HL-60 (cell line): ENCODE measurements around the gene ARSJ.
"Not testable (repeated sequence)": the region's sequence is repeated elsewhere in the genome, so short reads cannot be mapped to it uniquely, and the experiment has no call there.

Experiments
- DNase-seq, 2 experiments: peaks; one replicate each; pipeline ENCODE4 v3.0.0-alpha.2; 2010 to 2020; ENCODE audit warnings: low read depth in 1 of 2, low spot score in 1 of 2
- H3K27ac ChIP-seq: fragments of 250-450 bp; sonication (Bioruptor Pico); replicated peaks from 2 replicates; pipeline ENCODE4 v1.5.1; 2020; ENCODE audit warnings: mild to moderate bottlenecking, moderate library complexity
- H3K27me3 ChIP-seq: fragments of 250-450 bp; sonication (Bioruptor Pico); 2 replicates; pipeline ENCODE4 v1.5.1; 2021; ENCODE audit warnings: mild to moderate bottlenecking, moderate library complexity; ENCODE audit not compliant: insufficient read depth, poor library complexity, severe bottlenecking
- H3K4me3 ChIP-seq: replicated peaks from 2 replicates; pipeline ENCODE4 v1.5.1; 2011; ENCODE audit warnings: mild to moderate bottlenecking, control low read depth, low read length; ENCODE audit not compliant: insufficient read depth
- CTCF ChIP-seq: IDR thresholded peaks from one replicate; pipeline ENCODE4 v1.5.1; 2011; ENCODE audit warnings: low read length, control low read depth, inconsistent platforms; ENCODE audit not compliant: insufficient read depth
- GABPA ChIP-seq: IDR thresholded peaks from 2 replicates; pipeline ENCODE4 v1.6.1; 2012; ENCODE audit warnings: low read depth
- POLR2AphosphoS5 ChIP-seq: IDR thresholded peaks from 2 replicates; pipeline ENCODE4 v1.6.1; 2012; ENCODE audit warnings: low read depth
- REST ChIP-seq: IDR thresholded peaks from 2 replicates; pipeline ENCODE4 v1.6.1; 2012; ENCODE audit warnings: low read depth; ENCODE audit not compliant: insufficient replicate concordance
- SPI1 ChIP-seq: IDR thresholded peaks from 2 replicates; pipeline ENCODE4 v1.6.1; 2012; ENCODE audit warnings: low read depth, mild to moderate bottlenecking, borderline replicate concordance

ARSJ gene

GRCh38 chr4:113941836-113942235 lies 37.6 kb downstream of the ARSJ start:
- H3K27ac ChIP-seq = no peak overlapping the region
- no peak for TF ChIP-seq SPI1
- no peak for TF ChIP-seq CTCF
- no peak for TF ChIP-seq REST
- TF ChIP-seq POLR2AphosphoS5 = no peak
- TF ChIP-seq GABPA = no peak
- DNase-seq = no peak
- no peaks in the 10 kb centered on the region for H3K27me3 ChIP-seq
- no peak overlapping the region for H3K4me3 ChIP-seq

GRCh38 chr4:113940103-113940502 lies 39.3 kb downstream of the ARSJ start:
- not testable (repeated sequence) for DNase-seq, H3K27ac ChIP-seq

GRCh38 chr4:113935190-113935589 lies 44.3 kb downstream of the ARSJ start:
- DNase-seq = no peak
- TF ChIP-seq CTCF = no peak
- no peak for TF ChIP-seq REST
- no peak for TF ChIP-seq POLR2AphosphoS5
- H3K4me3 ChIP-seq = no peak overlapping the region
- no peak overlapping the region for H3K27ac ChIP-seq
- H3K27me3 ChIP-seq = no peaks in the 10 kb centered on the region

More at GRCh38 chr4:113940103-113940502, 39.3 kb downstream of the ARSJ start:
- not testable (repeated sequence) for H3K27me3 ChIP-seq, H3K4me3 ChIP-seq

- not testable (repeated sequence) for H3K27ac ChIP-seq, DNase-seq, H3K4me3 ChIP-seq
Observed at GRCh38 chr4:113924706-113925105, 54.7 kb downstream of the ARSJ start.

GRCh38 chr4:113921089-113921794 lies 58.2 kb downstream of the ARSJ start:
- Histone ChIP-seq H3K4me3 (no peak overlapping the region), H3K27ac (no peak overlapping the region), H3K27me3 (no peaks in the 10 kb centered on the region)
- no peak for DNase-seq
- TF ChIP-seq SPI1 = no peak
- TF ChIP-seq CTCF = no peak
- no peak for TF ChIP-seq POLR2AphosphoS5
- TF ChIP-seq REST = no peak
- TF ChIP-seq GABPA = no peak

More at GRCh38 chr4:113924706-113925105, 54.7 kb downstream of the ARSJ start:
- H3K27me3 ChIP-seq = not testable (repeated sequence)
